Urothelium cell line (cell line): ENCODE data around the gene FOLR1.
A peak's percentile ranks its signal among the peaks of the same experiment; 100 is the strongest.

Source experiments
- DNase-seq: peaks from one replicate; pipeline ENCODE4 v3.0.0; 2011; ENCODE audit warnings: low spot score, mixed read lengths
- FAIRE-seq: peaks from 2 replicates; lab custom pipeline; 2011; peaks lifted over from hg19 to GRCh38; lab: Jason Lieb, UNC

The FOLR1 gene

GRCh38 chr11:72233773-72234513 lies 42.0 kb downstream of the FOLR1 start:
- DNase-seq = no peak
- no peak for FAIRE-seq

DNA sequence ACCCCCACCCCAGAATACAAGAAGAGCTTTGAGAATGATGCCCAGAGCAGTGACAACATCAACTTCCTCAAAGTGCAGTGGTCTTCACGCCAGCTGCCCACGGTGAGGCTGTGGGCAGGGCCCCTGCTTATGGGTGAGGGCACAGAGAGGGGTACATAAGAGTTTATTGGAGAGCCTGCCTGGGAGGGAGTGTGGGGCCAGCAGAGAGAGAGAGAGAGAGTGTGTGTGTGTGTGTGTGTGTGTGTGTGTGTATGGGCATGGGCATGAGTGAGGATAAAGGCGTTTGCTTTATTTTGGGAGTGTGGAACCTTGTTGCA lies 42.5 kb downstream of the FOLR1 start:
- no peak for DNase-seq
- FAIRE-seq = no peak

- FAIRE-seq (no peak), DNase-seq (no peak)
Measured at GRCh38 chr11:72234920-72235319, 43.0 kb downstream of the FOLR1 start.

DNA sequence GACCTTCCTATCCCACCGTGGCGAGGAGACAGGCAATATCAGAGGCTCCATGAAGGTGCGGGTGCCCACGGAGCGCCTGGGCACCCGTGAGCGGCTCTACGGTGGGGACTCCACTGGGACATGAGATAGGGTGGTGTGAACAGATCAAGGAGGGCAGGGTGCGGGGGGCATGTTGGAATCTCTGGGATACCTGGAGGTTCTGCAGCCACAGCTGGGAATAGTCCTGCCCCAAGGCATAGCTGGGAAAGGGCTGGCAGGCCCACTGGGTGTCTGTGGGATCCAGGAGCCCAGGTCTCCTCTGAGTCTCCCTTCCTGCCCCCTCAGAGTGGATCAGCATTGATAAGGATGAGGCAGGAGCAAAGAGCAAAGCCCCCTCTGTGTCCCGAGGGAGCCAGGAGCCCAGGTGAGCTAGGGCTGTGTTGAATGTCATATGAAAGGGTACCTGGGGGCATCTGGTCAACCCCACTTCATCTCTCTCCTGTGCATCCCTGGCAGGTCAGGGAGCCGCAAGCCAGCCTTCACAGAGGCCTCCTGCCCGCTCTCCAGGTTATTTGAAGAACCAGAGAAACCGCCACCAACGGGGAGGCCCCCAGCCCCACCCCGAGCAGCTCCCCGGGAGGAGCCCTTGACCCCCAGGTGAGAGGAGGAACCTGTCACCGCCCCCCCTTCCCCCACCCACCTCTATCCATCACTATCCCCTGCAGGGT lies 43.6 kb downstream of the FOLR1 start:
- FAIRE-seq (no peak), DNase-seq (no peak)

DNA sequence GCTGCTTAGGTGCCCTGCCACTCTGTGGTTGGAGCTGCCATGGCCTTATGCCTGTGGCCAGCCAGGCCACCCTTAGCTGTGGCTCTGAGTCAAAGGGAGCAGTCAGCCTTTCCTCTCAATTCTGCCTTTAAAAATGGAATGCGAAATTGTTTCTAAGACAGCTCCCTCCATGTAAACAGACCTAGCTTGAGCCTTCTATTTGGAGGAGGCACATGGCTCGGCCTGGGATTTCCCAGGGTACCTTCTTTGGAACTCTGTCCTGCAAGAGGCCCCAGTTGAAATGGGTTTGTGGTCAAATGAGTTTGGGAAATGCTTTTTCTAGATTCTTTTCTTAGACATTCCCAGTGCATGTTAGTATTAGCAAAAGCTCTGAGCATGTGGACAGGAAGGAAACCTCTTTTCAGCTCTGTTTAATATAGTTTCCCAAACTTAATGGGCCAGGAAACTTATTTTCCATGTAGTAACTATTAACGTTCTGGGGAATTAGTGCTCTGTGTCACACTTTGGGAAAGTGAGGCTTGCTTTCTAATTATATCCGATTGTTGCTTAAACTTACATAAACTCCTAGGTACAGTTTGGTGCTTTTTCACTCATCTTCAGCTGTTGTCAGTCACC lies 44.2 kb downstream of the FOLR1 start:
- FAIRE-seq = no peak
- no peak for DNase-seq

DNA sequence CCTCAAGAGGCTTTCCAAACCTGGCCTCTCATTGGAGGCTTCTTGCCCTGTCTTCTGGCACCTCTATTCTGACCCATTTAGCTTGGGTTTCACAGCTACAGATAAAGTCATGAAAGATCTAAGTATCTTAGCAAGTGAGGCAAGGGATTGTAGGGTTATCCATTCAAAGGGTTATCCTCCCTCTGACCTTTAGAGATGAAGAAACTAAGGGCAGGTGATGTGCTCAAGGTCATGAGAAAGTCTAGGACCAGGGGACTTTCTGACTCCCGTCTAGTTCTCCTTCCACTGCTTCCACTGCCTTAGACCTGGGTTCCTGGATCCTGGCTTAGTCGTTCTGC lies 44.8 kb downstream of the FOLR1 start:
- no peak for FAIRE-seq
- no peak for DNase-seq

GRCh38 chr11:72237112-72237931 lies 45.4 kb downstream of the FOLR1 start:
- FAIRE-seq = no peak

DNA sequence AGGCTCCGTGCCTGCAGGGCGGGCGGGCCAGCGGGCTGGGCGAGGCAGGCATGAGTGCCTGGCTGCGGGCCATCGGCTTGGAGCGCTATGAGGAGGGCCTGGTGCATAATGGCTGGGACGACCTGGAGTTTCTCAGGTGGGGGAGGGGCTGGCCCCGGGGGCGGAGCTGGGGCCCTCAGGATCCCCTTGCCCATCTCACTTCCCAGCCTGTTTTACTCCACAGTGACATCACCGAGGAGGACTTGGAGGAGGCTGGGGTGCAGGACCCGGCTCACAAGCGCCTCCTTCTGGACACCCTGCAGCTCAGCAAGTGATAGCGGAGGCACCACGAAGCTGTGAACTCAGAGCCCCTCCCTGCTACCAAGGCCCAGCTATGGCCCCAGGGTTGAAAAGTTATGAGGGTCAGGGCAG lies 46.1 kb downstream of the FOLR1 start:
- no peak for FAIRE-seq
- DNase-seq = peak; percentile 66

More at GRCh38 chr11:72237112-72237931, 45.4 kb downstream of the FOLR1 start:
- no peak for DNase-seq

GRCh38 chr11:72238492-72239312 lies 46.8 kb downstream of the FOLR1 start:
- DNase-seq (no peak), FAIRE-seq (no peak)

GRCh38 chr11:72239313-72239848 lies 47.4 kb downstream of the FOLR1 start:
- no peak for DNase-seq
- no peak for FAIRE-seq

GRCh38 chr11:72239849-72240460 lies 48.0 kb downstream of the FOLR1 start:
- DNase-seq = no peak

DNA sequence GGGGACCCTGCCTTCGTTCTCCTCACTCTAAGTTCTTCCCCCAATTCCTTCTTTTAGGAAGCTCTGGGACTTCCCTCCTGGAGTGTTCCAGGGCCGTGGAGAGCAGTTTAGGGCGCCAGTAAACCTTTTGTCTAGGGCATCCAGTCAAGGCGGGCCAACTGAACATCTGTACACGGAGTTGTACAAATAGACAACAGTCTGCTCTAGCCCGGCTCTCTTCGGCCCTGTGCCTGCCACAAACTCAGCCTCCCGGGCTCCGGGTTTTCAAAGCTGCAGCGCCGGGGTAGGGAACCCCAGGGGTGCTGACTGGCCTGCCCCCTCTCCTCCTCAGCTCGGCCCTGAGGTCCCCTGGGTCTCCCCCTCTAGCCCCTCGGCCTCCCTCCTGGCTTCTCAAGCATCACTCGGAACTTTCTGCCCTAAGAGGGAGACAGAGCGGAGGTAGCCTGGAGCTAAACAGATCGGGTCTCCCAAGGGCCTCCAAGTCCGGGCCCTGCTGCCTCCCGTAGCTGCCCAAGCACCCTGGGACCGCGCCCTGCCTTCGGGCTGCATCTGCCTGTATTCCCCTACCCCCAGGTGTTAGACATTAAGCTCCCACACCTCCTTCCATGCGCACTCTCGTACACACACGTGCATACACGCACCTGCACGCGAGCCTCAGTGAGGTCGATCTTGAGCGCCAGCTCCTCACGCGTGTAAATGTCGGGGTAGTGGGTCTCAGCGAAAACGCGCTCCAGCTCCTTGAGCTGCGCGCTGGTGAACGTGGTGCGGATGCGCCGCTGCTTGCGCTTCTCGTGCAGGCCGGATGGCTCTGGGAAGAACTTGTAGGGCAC lies 48.7 kb downstream of the FOLR1 start:
- DNase-seq (no peak), FAIRE-seq (peak; percentile 27)

More at GRCh38 chr11:72239849-72240460, 48.0 kb downstream of the FOLR1 start:
- no peak for FAIRE-seq

DNA sequence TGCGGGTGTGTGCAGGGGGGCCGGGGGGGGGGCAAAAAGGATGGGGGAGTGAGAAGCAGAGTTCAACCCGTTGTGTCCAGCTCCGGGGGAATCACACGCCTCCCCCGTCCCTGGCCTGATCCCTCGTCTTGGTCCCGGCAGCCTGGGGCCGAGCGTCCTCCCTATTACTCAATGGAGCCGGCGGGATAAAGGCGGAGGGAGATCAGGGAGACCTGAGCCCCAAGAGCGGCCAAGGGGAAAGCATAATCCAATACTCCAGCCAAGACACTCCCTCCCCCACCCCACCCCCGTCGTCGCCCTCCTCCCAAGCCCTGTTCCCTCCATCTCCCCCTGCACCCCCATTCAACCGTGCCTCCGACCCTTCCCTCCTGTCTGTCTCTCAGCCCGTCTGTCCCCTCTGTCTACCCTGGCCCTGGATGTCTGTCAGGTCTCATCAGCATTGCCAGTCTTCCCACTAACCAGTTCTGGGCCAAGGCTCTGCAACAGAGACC lies 49.4 kb downstream of the FOLR1 start:
- no peak for FAIRE-seq
- no peak for DNase-seq

DNA sequence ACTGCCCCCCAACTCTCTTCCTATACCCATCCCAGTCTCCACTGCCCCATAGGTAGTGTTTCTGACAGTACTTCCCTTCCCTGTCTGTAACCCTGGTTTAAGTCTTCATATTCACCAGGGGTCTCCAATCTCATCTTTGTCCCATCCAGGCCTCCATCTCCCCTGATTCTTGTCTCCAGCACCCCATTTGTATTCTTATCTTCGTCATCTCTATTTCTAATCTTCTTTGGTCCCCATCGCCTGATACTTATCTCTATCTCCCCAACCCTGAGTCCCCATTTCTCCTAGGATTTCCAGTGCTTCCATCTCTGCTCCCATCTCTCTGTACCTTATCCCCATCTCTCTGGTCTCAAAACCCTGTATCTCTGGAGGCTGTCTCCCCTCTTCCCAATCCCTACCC lies 50.2 kb downstream of the FOLR1 start:
- no peak for DNase-seq
- FAIRE-seq = no peak

DNA sequence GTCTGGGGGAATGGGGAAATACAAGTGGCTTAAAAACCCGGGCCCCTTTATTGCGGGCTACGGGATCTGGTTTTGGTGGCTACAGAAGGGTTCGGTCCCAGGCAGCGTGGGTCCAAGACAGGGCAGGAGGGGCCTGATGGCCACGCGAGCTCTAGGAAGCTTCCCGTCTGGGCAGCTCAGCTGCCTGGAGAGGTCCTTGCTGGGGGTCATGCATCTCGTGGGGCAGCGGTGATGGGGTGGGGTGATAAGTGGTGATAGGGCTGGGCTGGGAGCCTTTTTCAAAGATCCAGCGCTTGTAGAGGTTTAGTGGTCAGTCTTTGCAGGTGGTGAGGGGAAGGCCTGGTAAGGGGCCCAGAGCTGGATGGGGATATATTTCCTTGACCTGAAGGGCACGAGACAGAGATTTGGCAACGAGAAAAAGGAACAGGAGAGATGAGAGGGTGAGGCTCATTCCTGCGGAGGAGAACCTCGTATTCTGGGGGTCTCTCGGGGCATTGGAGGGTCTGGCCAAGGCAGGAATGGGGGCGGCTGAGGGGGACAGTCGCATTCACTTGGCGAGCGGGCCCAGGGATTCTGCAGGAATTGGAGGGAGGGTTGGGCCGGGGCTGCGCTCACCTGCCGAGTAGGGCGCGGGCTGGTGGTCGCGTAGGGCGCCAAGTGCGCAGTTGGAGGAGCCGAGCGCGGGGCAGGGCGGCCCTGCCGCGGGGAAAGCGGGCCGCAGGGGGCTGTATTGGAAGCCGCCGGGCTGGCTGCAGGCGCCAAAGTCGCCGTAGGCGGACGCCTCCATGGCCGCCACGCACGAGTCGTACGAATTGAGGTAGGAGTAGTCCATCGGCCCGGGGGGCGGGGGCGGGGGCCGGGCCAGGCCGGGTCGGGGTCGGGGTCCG lies 51.5 kb downstream of the FOLR1 start:
- no peak for DNase-seq
- no peak for FAIRE-seq

- DNase-seq (no peak), FAIRE-seq (no peak)
Measured at GRCh38 chr11:72244060-72244360, 52.1 kb downstream of the FOLR1 start, which contains the start of gene PHOX2A. Gene PHOX2A, minus strand, starts transcription at chr11:72244176. Its CDS starts 172 bp downstream, at chr11:72244004.

GRCh38 chr11:72244361-72245262 lies 52.7 kb downstream of the FOLR1 start:
- DNase-seq (no peak), FAIRE-seq (no peak)
